Type B pancreatic cell (in vitro differentiated cells): Measurements from ENCODE around the gene CABCOCO1. TPM values are rescaled to one million over a fixed set of nuclear protein-coding genes. Genes with fewer than 3 reads are reported as not detected.

Source experiments
- DNase-seq: peaks from one replicate; pipeline ENCODE4 v3.0.0; 2021; ENCODE audit warnings: mixed read lengths; ENCODE audit not compliant: unreplicated experiment; ENCODE audit errors: extremely low spot score
- H3K27ac Mint-ChIP-seq: 2 replicates; pipeline ENCODE4 v1.8.0; 2021; ENCODE audit warnings: mild to moderate bottlenecking, mixed read lengths
- H3K27me3 Mint-ChIP-seq: 2 replicates; pipeline ENCODE4 v1.8.0; 2021; ENCODE audit warnings: mixed read lengths
- H3K36me3 Mint-ChIP-seq: 2 replicates; pipeline ENCODE4 v1.8.0; 2021; ENCODE audit warnings: mixed read lengths
- H3K4me1 Mint-ChIP-seq: one replicate; pipeline ENCODE4 v1.8.0; 2021; ENCODE audit warnings: mixed read lengths; ENCODE audit not compliant: unreplicated experiment
- H3K4me3 Mint-ChIP-seq: 2 replicates; pipeline ENCODE4 v1.8.0; 2021; ENCODE audit warnings: mild to moderate bottlenecking, mixed read lengths
- H3K9me3 Mint-ChIP-seq: 2 replicates; pipeline ENCODE4 v1.8.0; 2021; ENCODE audit warnings: mixed read lengths
- CTCF ChIP-seq: fragments of 200-600 bp; sonication (generic); conservative IDR thresholded peaks from 2 replicates; pipeline ENCODE4 v1.5.0; 2021; ENCODE audit warnings: antibody characterized with exemption, mild to moderate bottlenecking
- total RNA-seq: library from RNA; stranded (reverse); gene quantifications from 2 replicates; pipeline ENCODE4 v1.2.1, GENCODE V29; 2021; ENCODE audit warnings: low replicate concordance

The CABCOCO1 gene
- total RNA-seq, 1 donor from 2014 or later, result not detected

DNA sequence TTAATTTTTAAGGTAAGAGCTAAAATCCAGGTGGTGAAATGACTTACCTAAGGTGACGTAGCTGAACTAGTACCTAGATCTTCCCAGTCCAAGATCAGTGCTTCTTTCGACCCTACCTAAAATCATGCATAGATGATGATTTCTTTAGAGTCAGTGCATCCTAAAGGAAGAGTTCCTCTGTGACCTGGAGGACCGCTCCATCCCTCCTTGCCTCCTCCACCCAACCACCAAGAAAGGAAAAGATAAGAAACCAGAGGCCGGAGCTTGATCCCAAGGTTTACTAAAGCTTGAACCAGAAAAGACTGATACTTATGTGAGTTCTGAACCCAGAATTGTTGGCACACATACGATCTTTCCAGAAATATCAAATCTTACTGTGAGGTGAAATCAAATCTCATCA is 101.8 kb downstream of the CABCOCO1 start:
- H3K4me3 Mint-ChIP-seq, result no peak overlapping the region
- no peaks in the 10 kb centered on the region for H3K36me3 Mint-ChIP-seq
- H3K4me1 Mint-ChIP-seq, result peaks cover 14% of the 10 kb centered on the region
- H3K9me3 Mint-ChIP-seq, result no peaks in the 10 kb centered on the region
- no peak for TF ChIP-seq CTCF
- no peak for DNase-seq
- no peak overlapping the region for H3K27ac Mint-ChIP-seq
- H3K27me3 Mint-ChIP-seq, result no peaks in the 10 kb centered on the region

DNA sequence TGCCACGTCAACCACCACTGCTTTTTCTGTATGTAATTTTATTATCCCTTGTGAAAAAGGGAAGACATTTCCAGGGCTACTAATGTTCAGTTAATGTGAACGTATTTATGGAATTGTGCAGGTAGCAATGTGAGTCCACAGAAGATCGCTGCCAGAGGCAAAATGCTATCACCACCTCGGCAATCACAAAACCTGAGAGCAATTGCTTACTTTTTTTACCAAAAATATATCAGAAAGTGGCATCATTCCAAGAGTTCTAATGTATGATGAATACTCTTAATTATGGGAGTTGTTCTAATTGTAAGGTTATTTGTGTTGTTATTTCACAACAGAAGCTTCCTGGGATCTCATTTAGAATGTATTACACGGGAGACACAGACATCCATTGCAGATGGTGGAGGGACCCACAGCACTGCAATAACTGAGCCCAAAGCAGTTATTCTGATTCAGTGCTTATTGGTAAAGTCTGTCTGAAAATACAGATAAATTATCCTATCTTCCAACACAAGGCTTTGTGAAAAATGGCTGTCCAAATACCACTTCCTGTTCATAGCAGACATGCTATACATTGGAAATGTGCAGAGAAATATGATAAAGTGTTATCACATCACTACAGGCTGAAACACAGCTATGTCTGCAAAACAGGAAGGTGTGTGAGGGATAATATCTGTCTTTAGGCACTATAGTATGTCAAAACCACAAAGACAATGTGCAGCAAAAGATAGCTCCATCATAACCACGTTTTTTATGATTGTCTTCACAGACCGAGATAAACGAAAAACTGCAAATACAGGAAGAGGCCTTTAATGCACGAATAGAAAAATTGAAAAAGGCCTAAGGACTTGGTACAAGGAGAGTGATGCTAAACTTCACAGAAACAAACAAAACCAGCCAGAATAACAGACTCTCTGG is 102.7 kb downstream of the CABCOCO1 start:
- H3K27ac Mint-ChIP-seq, result no peak overlapping the region
- no peak for TF ChIP-seq CTCF
- DNase-seq, result no peak
- no peaks in the 10 kb centered on the region for H3K27me3 Mint-ChIP-seq
- H3K4me1 Mint-ChIP-seq, result peaks cover 21% of the 10 kb centered on the region
- H3K4me3 Mint-ChIP-seq, result no peak overlapping the region
- no peaks in the 10 kb centered on the region for H3K9me3 Mint-ChIP-seq
- H3K36me3 Mint-ChIP-seq, result no peaks in the 10 kb centered on the region

GRCh38 chr10:61766927-61767326 is 104.2 kb downstream of the CABCOCO1 start:
- Mint-ChIP-seq H3K27me3 (no peaks in the 10 kb centered on the region), H3K4me3 (no peak overlapping the region), H3K9me3 (no peaks in the 10 kb centered on the region), H3K27ac (no peak overlapping the region), H3K4me1 (peaks cover 9% of the 10 kb centered on the region), H3K36me3 (no peaks in the 10 kb centered on the region)
- no peak for TF ChIP-seq CTCF
- DNase-seq, result no peak

DNA sequence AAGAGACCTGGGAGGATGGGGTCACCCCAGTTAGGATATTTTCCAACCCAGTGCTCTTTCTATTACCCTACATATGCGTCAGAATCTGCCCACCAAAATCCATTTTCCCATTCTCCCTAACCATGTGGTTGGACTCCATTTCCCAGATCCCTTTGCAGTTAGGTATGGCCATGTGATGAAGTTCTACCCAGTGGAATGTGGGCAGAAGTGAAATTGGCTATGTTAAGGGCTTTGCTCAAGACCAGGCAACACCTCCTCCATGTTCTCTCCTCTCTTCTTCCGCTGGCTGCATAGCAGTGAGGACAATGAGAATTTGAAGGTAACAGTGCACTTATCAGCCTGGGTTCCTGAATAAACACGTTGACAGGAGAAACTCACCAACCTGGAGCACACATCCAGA is 111.3 kb downstream of the CABCOCO1 start:
- Mint-ChIP-seq H3K27me3 (no peaks in the 10 kb centered on the region), H3K4me1 (peaks cover 7% of the 10 kb centered on the region), H3K27ac (no peak overlapping the region), H3K9me3 (no peaks in the 10 kb centered on the region), H3K36me3 (no peaks in the 10 kb centered on the region), H3K4me3 (no peak overlapping the region)
- no peak for TF ChIP-seq CTCF
- DNase-seq, result no peak

DNA sequence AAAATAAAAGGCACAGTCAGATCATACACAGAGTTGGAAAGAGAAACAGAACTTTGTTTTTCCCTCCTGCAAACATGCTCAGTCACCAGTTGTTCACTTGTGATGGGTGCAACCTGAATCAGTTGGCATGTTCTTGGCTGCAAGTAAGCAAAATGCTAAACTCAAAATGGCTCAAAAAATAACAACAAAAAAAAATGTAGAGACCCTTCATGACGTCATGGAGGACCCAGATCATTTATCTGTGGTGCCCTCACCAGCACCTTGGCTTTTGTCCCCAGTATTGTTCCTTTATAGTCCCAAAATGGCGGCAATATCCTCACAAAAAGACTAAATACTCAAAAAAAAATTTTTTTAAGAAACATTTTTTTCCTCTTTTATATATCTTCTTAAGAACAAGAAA is 112.4 kb downstream of the CABCOCO1 start:
- Mint-ChIP-seq H3K9me3 (no peaks in the 10 kb centered on the region), H3K4me1 (peaks cover 4% of the 10 kb centered on the region), H3K27me3 (no peaks in the 10 kb centered on the region), H3K4me3 (no peak overlapping the region), H3K27ac (no peak overlapping the region), H3K36me3 (no peaks in the 10 kb centered on the region)
- TF ChIP-seq CTCF, result no peak
- no peak for DNase-seq
